H54 (cell line): Measurements from ENCODE around the gene ACOT7.

Experiments used
- DNase-seq: peaks from one replicate; pipeline ENCODE4 v3.0.0; 2011; ENCODE audit warnings: low spot score, mixed read lengths; ENCODE audit not compliant: insufficient read length
- FAIRE-seq: peaks from 3 replicates; lab custom pipeline; 2011; peaks lifted over from hg19 to GRCh38; lab: Jason Lieb, UNC
- POLR2A ChIP-seq: IDR thresholded peaks from 2 replicates; pipeline ENCODE4 v1.6.1; 2011; ENCODE audit warnings: low read depth, mild to moderate bottlenecking, low read length

The ACOT7 gene

GRCh38 chr1:6281511-6282402 lies 111.8 kb downstream of the ACOT7 start:
- FAIRE-seq: no peak
- no peak for TF ChIP-seq POLR2A
- no peak for DNase-seq

- DNase-seq (no peak), FAIRE-seq (no peak)
- no peak for TF ChIP-seq POLR2A
Measured at GRCh38 chr1:6280761-6281451, 112.7 kb downstream of the ACOT7 start.

GRCh38 chr1:6279613-6280383 lies 113.8 kb downstream of the ACOT7 start:
- FAIRE-seq (no peak), DNase-seq (no peak)
- TF ChIP-seq POLR2A: no peak

GRCh38 chr1:6279066-6279465 lies 114.5 kb downstream of the ACOT7 start:
- TF ChIP-seq POLR2A: no peak
- FAIRE-seq (no peak), DNase-seq (no peak)

- no peak for TF ChIP-seq POLR2A
- DNase-seq (no peak), FAIRE-seq (no peak)
Measured at GRCh38 chr1:6278263-6278662, 115.3 kb downstream of the ACOT7 start.

GRCh38 chr1:6276811-6277555 lies 116.6 kb downstream of the ACOT7 start:
- no peak for DNase-seq
- no peak for FAIRE-seq

GRCh38 chr1:6275826-6276782 lies 117.5 kb downstream of the ACOT7 start:
- TF ChIP-seq POLR2A: no peak
- FAIRE-seq (no peak), DNase-seq (no peak)

More at GRCh38 chr1:6276811-6277555, 116.6 kb downstream of the ACOT7 start:
- no peak for TF ChIP-seq POLR2A

GRCh38 chr1:6274622-6275139 lies 118.9 kb downstream of the ACOT7 start:
- TF ChIP-seq POLR2A: no peak
- FAIRE-seq (no peak), DNase-seq (no peak)

GRCh38 chr1:6274102-6274501 lies 119.5 kb downstream of the ACOT7 start:
- DNase-seq: no peak
- FAIRE-seq: no peak
- no peak for TF ChIP-seq POLR2A

GRCh38 chr1:6273380-6273891 lies 120.1 kb downstream of the ACOT7 start:
- DNase-seq (no peak), FAIRE-seq (peak; percentile 38)
- no peak for TF ChIP-seq POLR2A

GRCh38 chr1:6272868-6273267 lies 120.7 kb downstream of the ACOT7 start:
- DNase-seq (no peak), FAIRE-seq (no peak)
- TF ChIP-seq POLR2A: no peak

- DNase-seq (no peak), FAIRE-seq (no peak)
- TF ChIP-seq POLR2A: no peak
Measured at GRCh38 chr1:6272452-6272851, 121.1 kb downstream of the ACOT7 start.

GRCh38 chr1:6271554-6271953 lies 122.0 kb downstream of the ACOT7 start:
- FAIRE-seq: no peak
- DNase-seq: no peak
- TF ChIP-seq POLR2A: no peak
